ENCODE measurements around the gene STAM. TPM values are rescaled to one million over a fixed set of nuclear protein-coding genes. Genes with fewer than 3 reads are reported as not detected.

The STAM gene
- total RNA-seq, 1 experiment from 2014 or later: 29.3 TPM

- Histone ChIP-seq H3K79me1 (ENCODE audit: insufficient read depth, low read depth, low read length, poor library complexity, severe bottlenecking) (no peaks in the 10 kb centered on the region), H3K27me3 (ENCODE audit: insufficient read depth, low read length) (no peaks in the 10 kb centered on the region; the same call in 1 of the 2 replicates), H3K79me2 (ENCODE audit: insufficient read depth, low read length) (no peaks in the 10 kb centered on the region), H3K14ac (ENCODE audit: insufficient read depth, low read length) (peak within 1 kb of the TSS; percentile 97), H2AFZ (ENCODE audit: low read length) (no peak within 1 kb of the TSS), H3K23ac (ENCODE audit: insufficient read length, low read depth, low read length) (no peak within 1 kb of the TSS), H3K27ac (ENCODE audit: insufficient read length, low read depth, low read length) (no peak within 1 kb of the TSS), H2BK5ac (ENCODE audit: insufficient read length, low read length) (no peak within 1 kb of the TSS), H2BK120ac (ENCODE audit: low read depth, low read length, poor library complexity, severe bottlenecking) (no peak within 1 kb of the TSS), H4K91ac (ENCODE audit: insufficient read length, low read depth, low read length) (no peak within 1 kb of the TSS), H3K4me2 (ENCODE audit: insufficient read depth, insufficient read length, low read length) (peak within 1 kb of the TSS; percentile 90), H3K56ac (ENCODE audit: insufficient read length, low read depth, low read length) (no peak within 1 kb of the TSS), H3K4me1 (ENCODE audit: insufficient read depth, low read length) (no peaks in the 10 kb centered on the region), H3K9ac (ENCODE audit: extremely low read depth, insufficient read length, low read length) (peak within 1 kb of the TSS; percentile 78), H4K20me1 (ENCODE audit: control insufficient read depth, insufficient read depth, insufficient read length) (no peaks in the 10 kb centered on the region), H3K18ac (ENCODE audit: insufficient read length, low read depth, low read length) (peak within 1 kb of the TSS; percentile 96), H2AK5ac (ENCODE audit: insufficient read length, low read length) (no peak within 1 kb of the TSS), H4K5ac (ENCODE audit: insufficient read length, low read depth, low read length) (no peak within 1 kb of the TSS), H2BK20ac (ENCODE audit: low read depth, low read length, poor library complexity, severe bottlenecking) (no peak within 1 kb of the TSS), H2BK15ac (ENCODE audit: low read depth, low read length) (0 out of 2 replicates have a peak within 1 kb of the TSS, but pooled peaks have one; percentile 97), H3K9me3 (ENCODE audit: control insufficient read depth, low read depth, low read length) (no peaks in the 10 kb centered on the region), H3K23me2 (ENCODE audit: insufficient read length, low read depth, low read length, poor library complexity, severe bottlenecking) (peaks cover 7% of the 10 kb centered on the region), H3K4ac (ENCODE audit: low read depth, low read length) (no peak within 1 kb of the TSS; the same call in 1 of the 2 replicates), H4K8ac (replicated peaks; ENCODE audit: insufficient read length, low read depth, low read length) (no peak within 1 kb of the TSS), H3T11ph (ENCODE audit: low read length) (no peak within 1 kb of the TSS), H2BK12ac (ENCODE audit: insufficient read length, low read depth, low read length) (peak within 1 kb of the TSS; percentile 88)
- peak; percentile 41; the same call in 2 of the 3 replicates for TF ChIP-seq CTCF (conservative IDR thresholded peaks at IDR 0.05)
- H3K36me3 Mint-ChIP-seq (ENCODE audit: insufficient read depth in 1 of 3, low read depth in 3 of 3): peaks cover 0 to 13% (median 3%) of the 10 kb centered on the region in 3 experiments; a peak in 2 of 7 replicates
- peaks cover 10% of the 10 kb centered on the region in 2 experiments for H3K4me1 Mint-ChIP-seq
- H3K4me3 Mint-ChIP-seq: peak within 1 kb of the TSS; percentile 78 to 92
- H3K27ac Mint-ChIP-seq: peak within 1 kb of the TSS in 2 of 3 experiments; percentile 92; a peak in 4 of 7 replicates
- DNase-seq: peak; percentile 89
- no CpG with 5 or more reads among the region's 92 CpGs for WGBS (ENCODE audit: extremely low coverage, insufficient read length, low lambda C conversion rate)
- H3K27me3 Mint-ChIP-seq (ENCODE audit: low read depth): peaks cover 8% of the 10 kb centered on the region; the same call in 1 of the 2 replicates
- H3K9me3 Mint-ChIP-seq: no peaks in the 10 kb centered on the region; a peak in 1 of 5 replicates
Measured at GRCh38 chr10:17617031-17617911, 26.7 kb upstream of the STAM start, which contains the start of gene HACD1. HACD1 (minus strand) TSS chr10:17617374; CDS start chr10:17617339, 35 bp downstream.

Data from H9 (cell line).